K562 (cell line): ENCODE data around the gene DNASE2. TPM values are rescaled to one million over a fixed set of nuclear protein-coding genes. Genes with fewer than 3 reads are reported as not detected.

Experiments used
- BRCA1 ChIP-seq, 2 experiments: fragments of 450-650 bp in 1 of 2; sonication (generic) in 1 of 2; formaldehyde crosslinking in 1 of 2; IDR thresholded peaks; 2 replicates each; pipeline versions ENCODE4 v1.5.0 to v1.6.1; 2017 to 2020; ENCODE audit warnings: mild to moderate bottlenecking in 1 of 2, missing genetic modification reagents in 1 of 2
- BRD9 ChIP-seq: fragments of 450-650 bp; IDR thresholded peaks from 2 replicates; pipeline ENCODE4 v1.6.1; 2018; ENCODE audit warnings: low read depth; ENCODE audit not compliant: partially characterized antibody
- ESRRA ChIP-seq: fragments of 450-650 bp; IDR thresholded peaks from 2 replicates; pipeline ENCODE4 v1.6.1; 2014; ENCODE audit warnings: low read depth, mild to moderate bottlenecking, moderate library complexity, borderline replicate concordance
- NR4A1 ChIP-seq, 2 experiments: fragments of 250-450 bp in 1 of 2; fragments of 450-650 bp in 1 of 2; sonication (Bioruptor Pico) in 1 of 2; IDR thresholded peaks; 2 replicates each; pipeline versions ENCODE4 v1.4.0 to v1.6.1; 2016 to 2020; ENCODE audit warnings: mild to moderate bottlenecking in 2 of 2, missing compliant biosample characterization in 1 of 2, missing genetic modification characterization in 1 of 2, moderate library complexity in 1 of 2
- PRMT5 ChIP-seq: sonication (generic); formaldehyde crosslinking; IDR thresholded peaks from 2 replicates; pipeline ENCODE4 v1.5.0; 2020; ENCODE audit warnings: missing genetic modification reagents
- PRPF4 ChIP-seq: fragments of 200-400 bp; formaldehyde crosslinking; IDR thresholded peaks from one replicate; pipeline ENCODE4 v1.6.1; 2017; ENCODE audit warnings: low read length, low read depth, mild to moderate bottlenecking; ENCODE audit not compliant: insufficient read depth, poor library complexity, severe bottlenecking
- SP1 ChIP-seq: sonication (generic); formaldehyde crosslinking; IDR thresholded peaks from 2 replicates; pipeline ENCODE4 v1.8.1; 2022; ENCODE audit warnings: mild to moderate bottlenecking, missing genetic modification reagents
- TBP ChIP-seq: optimal IDR thresholded peaks from 2 replicates; pipeline ENCODE3; 2011; ENCODE audit warnings: low read depth, low read length, improper control_type of control experiment
- ZNF668 ChIP-seq: fragments of 250-450 bp; sonication (Bioruptor Pico); IDR thresholded peaks from 2 replicates; pipeline ENCODE4 v1.8.0; 2022; ENCODE audit warnings: mild to moderate bottlenecking, inconsistent platforms
- ZNF77 ChIP-seq: fragments of 250-450 bp; sonication (Bioruptor Pico); IDR thresholded peaks from 2 replicates; pipeline ENCODE4 v1.5.0; 2020
- polyA plus RNA-seq, 8 experiments: library from polyadenylated mRNA; depleted of rRNA in 4 of 8; stranded (reverse) in 5 of 8; unstranded in 3 of 8; fragments of >200 nt; fragmentation: Nextera tagmentation in 2 of 8; fragmentation: Illumina TruSeq in 1 of 8; extraction: Ambion mirVana in 2 of 8; extraction: Trizol in 1 of 8; gene quantifications; 2 replicates each; pipeline versions ENCODE4 v1.2.1 to v1.2.3, GENCODE V29; 2011 to 2014; ENCODE audit warnings: inconsistent platforms in 1 of 8, missing spikeins in 1 of 8
- total RNA-seq, 7 experiments: library from RNA; depleted of rRNA in 6 of 7; stranded (reverse); fragments of >200 nt in 6 of 7; fragmentation: Illumina TruSeq in 2 of 7; extraction: Trizol in 2 of 7; gene quantifications; 2 replicates each; pipeline versions ENCODE4 v1.2.1 to v1.2.3, GENCODE V29; 2011 to 2021; ENCODE audit warnings: low replicate concordance in 1 of 7
- TF ChIP-seq, protein P1 (sequence below): fragments of 450-650 bp; IDR thresholded peaks from 2 replicates; pipeline ENCODE4 v1.6.1; 2016; ENCODE audit warnings: antibody characterized with exemption
- TF ChIP-seq, protein P2 (sequence below): sonication (generic); formaldehyde crosslinking; IDR thresholded peaks from 2 replicates; pipeline ENCODE4 v1.8.0; 2022; ENCODE audit warnings: mild to moderate bottlenecking, missing genetic modification reagents
- TF ChIP-seq, protein P3 (sequence below): fragments of 450-650 bp; IDR thresholded peaks from 2 replicates; pipeline ENCODE4 v1.6.1; 2016; ENCODE audit warnings: borderline replicate concordance
- TF ChIP-seq, protein P4 (sequence below): sonication (generic); formaldehyde crosslinking; IDR thresholded peaks from 2 replicates; pipeline ENCODE4 v1.8.1; 2023; ENCODE audit warnings: mild to moderate bottlenecking, missing genetic modification reagents, moderate library complexity
- TF ChIP-seq, protein P5 (sequence below): fragments of 450-650 bp; IDR thresholded peaks from 2 replicates; pipeline ENCODE4 v1.7.1; 2018; ENCODE audit warnings: mild to moderate bottlenecking, low read depth; ENCODE audit not compliant: partially characterized antibody
- TF ChIP-seq, protein P6 (sequence below): fragments of 250-450 bp; sonication (Bioruptor Pico); IDR thresholded peaks from 2 replicates; pipeline ENCODE4 v1.4.0; 2020; ENCODE audit warnings: borderline replicate concordance

DNASE2 gene
- total and polyA plus RNA-seq, 9 of the 15 experiments (the other 6 are each of a cell fraction or from before 2014, with no cell fraction given), result 4.4 to 27.0 (median 20.2) TPM

DNA sequence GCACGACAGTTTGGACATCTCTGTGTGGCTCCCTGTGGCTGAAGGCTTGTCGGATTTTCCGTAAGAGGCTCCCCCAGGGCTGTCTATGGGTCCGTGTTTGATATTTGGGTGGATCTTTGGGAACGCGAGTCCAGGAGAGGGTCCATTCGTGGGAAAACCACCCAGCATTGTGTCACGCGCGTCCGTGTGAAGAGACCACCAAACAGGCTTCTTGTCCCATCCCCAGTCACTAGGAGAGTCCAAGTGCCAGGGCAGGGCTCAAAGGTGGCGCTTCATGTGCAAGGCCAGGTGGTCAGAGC, 3.3 kb upstream of the DNASE2 start (continued):
- TF ChIP-seq, protein P1, sequence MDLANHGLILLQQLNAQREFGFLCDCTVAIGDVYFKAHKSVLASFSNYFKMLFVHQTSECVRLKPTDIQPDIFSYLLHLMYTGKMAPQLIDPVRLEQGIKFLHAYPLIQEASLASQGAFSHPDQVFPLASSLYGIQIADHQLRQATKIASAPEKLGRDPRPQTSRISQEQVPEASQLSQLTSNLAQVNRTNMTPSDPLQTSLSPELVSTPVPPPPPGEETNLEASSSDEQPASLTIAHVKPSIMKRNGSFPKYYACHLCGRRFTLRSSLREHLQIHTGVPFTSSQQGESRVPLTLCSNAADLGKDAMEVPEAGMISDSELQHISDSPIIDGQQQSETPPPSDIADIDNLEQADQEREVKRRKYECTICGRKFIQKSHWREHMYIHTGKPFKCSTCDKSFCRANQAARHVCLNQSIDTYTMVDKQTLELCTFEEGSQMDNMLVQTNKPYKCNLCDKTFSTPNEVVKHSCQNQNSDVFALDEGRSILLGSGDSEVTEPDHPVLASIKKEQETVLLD, result peak; percentile 11; the same call in 1 of the 2 replicates
- TF ChIP-seq, protein P2, sequence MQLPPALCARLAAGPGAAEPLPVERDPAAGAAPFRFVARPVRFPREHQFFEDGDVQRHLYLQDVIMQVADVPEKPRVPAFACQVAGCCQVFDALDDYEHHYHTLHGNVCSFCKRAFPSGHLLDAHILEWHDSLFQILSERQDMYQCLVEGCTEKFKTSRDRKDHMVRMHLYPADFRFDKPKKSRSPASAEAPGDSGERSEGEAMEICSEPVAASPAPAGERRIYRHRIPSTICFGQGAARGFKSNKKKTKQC (CRISPR knock-in tag), result no peak
- TF ChIP-seq, protein P3, sequence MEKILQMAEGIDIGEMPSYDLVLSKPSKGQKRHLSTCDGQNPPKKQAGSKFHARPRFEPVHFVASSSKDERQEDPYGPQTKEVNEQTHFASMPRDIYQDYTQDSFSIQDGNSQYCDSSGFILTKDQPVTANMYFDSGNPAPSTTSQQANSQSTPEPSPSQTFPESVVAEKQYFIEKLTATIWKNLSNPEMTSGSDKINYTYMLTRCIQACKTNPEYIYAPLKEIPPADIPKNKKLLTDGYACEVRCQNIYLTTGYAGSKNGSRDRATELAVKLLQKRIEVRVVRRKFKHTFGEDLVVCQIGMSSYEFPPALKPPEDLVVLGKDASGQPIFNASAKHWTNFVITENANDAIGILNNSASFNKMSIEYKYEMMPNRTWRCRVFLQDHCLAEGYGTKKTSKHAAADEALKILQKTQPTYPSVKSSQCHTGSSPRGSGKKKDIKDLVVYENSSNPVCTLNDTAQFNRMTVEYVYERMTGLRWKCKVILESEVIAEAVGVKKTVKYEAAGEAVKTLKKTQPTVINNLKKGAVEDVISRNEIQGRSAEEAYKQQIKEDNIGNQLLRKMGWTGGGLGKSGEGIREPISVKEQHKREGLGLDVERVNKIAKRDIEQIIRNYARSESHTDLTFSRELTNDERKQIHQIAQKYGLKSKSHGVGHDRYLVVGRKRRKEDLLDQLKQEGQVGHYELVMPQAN, result 0 out of 2 replicates have a peak, but pooled peaks have one; percentile 13
- TF ChIP-seq, protein P4, sequence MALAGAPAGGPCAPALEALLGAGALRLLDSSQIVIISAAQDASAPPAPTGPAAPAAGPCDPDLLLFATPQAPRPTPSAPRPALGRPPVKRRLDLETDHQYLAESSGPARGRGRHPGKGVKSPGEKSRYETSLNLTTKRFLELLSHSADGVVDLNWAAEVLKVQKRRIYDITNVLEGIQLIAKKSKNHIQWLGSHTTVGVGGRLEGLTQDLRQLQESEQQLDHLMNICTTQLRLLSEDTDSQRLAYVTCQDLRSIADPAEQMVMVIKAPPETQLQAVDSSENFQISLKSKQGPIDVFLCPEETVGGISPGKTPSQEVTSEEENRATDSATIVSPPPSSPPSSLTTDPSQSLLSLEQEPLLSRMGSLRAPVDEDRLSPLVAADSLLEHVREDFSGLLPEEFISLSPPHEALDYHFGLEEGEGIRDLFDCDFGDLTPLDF, result no peak
- TF ChIP-seq PRMT5 (CRISPR knock-in tag) (no peak), ZNF668 (peak; percentile 67; the same call in 1 of the 2 replicates), ZNF77 (no peak), ESRRA (no peak), NR4A1 (CRISPR knock-in tag; IDR thresholded peaks at IDR 0.05) (no peak), NR4A1 (tag; IDR thresholded peaks at IDR 0.05) (peak; percentile 80), BRD9 (peak; percentile 31), PRPF4 (no peak), SP1 (CRISPR knock-in tag) (no peak), TBP (no peak), BRCA1 (IDR thresholded peaks at IDR 0.05) (no peak), BRCA1 (CRISPR knock-in tag; IDR thresholded peaks at IDR 0.05) (no peak)
- TF ChIP-seq, protein P5, sequence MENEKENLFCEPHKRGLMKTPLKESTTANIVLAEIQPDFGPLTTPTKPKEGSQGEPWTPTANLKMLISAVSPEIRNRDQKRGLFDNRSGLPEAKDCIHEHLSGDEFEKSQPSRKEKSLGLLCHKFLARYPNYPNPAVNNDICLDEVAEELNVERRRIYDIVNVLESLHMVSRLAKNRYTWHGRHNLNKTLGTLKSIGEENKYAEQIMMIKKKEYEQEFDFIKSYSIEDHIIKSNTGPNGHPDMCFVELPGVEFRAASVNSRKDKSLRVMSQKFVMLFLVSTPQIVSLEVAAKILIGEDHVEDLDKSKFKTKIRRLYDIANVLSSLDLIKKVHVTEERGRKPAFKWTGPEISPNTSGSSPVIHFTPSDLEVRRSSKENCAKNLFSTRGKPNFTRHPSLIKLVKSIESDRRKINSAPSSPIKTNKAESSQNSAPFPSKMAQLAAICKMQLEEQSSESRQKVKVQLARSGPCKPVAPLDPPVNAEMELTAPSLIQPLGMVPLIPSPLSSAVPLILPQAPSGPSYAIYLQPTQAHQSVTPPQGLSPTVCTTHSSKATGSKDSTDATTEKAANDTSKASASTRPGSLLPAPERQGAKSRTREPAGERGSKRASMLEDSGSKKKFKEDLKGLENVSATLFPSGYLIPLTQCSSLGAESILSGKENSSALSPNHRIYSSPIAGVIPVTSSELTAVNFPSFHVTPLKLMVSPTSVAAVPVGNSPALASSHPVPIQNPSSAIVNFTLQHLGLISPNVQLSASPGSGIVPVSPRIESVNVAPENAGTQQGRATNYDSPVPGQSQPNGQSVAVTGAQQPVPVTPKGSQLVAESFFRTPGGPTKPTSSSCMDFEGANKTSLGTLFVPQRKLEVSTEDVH, result no peak
- TF ChIP-seq, protein P6, sequence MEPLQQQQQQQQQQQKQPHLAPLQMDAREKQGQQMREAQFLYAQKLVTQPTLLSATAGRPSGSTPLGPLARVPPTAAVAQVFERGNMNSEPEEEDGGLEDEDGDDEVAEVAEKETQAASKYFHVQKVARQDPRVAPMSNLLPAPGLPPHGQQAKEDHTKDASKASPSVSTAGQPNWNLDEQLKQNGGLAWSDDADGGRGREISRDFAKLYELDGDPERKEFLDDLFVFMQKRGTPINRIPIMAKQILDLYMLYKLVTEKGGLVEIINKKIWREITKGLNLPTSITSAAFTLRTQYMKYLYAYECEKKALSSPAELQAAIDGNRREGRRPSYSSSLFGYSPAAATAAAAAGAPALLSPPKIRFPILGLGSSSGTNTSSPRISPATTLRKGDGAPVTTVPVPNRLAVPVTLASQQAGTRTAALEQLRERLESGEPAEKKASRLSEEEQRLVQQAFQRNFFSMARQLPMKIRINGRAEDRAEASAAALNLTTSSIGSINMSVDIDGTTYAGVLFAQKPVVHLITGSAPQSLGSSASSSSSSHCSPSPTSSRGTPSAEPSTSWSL (CRISPR knock-in tag), result no peak
